Activated naive CD4-positive, alpha-beta T cell treated with anti-CD3 and anti-CD28 coated beads for 36 hours (primary cell): ENCODE data around the gene CCDC88C. TPM values are rescaled to one million over a fixed set of nuclear protein-coding genes. Genes with fewer than 3 reads are reported as not detected.
A peak's percentile ranks its signal among the peaks of the same experiment; 100 is the strongest.

ENCODE experiments used
- CTCF ChIA-PET: fragments of 350-600 bp; sonication (Branson Sonifier 250); formaldehyde crosslinking; loops from one replicate; lab custom pipeline; 2021; ENCODE audit warnings: antibody characterized with exemption; lab: Charles Lee
- DNase-seq: peaks from one replicate; pipeline ENCODE4 v3.0.0-alpha.2; 2020
- H3K27ac Mint-ChIP-seq: one replicate; pipeline ENCODE4 v1.8.0; 2021; ENCODE audit warnings: mild to moderate bottlenecking, mixed read lengths
- H3K27me3 Mint-ChIP-seq: one replicate; pipeline ENCODE4 v1.8.0; 2021; ENCODE audit warnings: low read depth, mixed read lengths
- H3K36me3 Mint-ChIP-seq: one replicate; pipeline ENCODE4 v1.8.0; 2021; ENCODE audit warnings: low read depth, mixed read lengths
- H3K4me1 Mint-ChIP-seq: one replicate; pipeline ENCODE4 v1.8.0; 2021; ENCODE audit warnings: low read depth, mixed read lengths
- H3K4me3 Mint-ChIP-seq: one replicate; pipeline ENCODE4 v1.8.0; 2021; ENCODE audit warnings: mild to moderate bottlenecking, moderate library complexity, mixed read lengths
- H3K9me3 Mint-ChIP-seq: one replicate; pipeline ENCODE4 v1.8.0; 2021; ENCODE audit warnings: mixed read lengths
- intact Hi-C: fragments of 100-400 bp; cut with micrococcal nuclease; formaldehyde crosslinking; loops from one replicate; pipeline ENCODE4 v1.15.1; 2023
- total RNA-seq, 2 experiments: library from RNA; stranded (reverse); gene quantifications; one replicate each; pipeline ENCODE4 v1.2.3, GENCODE V29; 2021

Gene CCDC88C
- total RNA-seq, 2 experiments from 2014 or later, result 76.0 to 83.3 TPM

- H3K27ac Mint-ChIP-seq, result peak overlapping the region; percentile 83
- peak; percentile 83 for DNase-seq
- peak overlapping the region; percentile 60 for H3K4me3 Mint-ChIP-seq
- CTCF ChIA-PET, result interaction anchor here (1.0 to 1.8 kb wide), 5 partner anchors 12 to 51 kb away, joined by 3 to 8 read pairs (median 4); partner anchors contain the start of gene CCDC88C
- peaks cover 95% of the 10 kb centered on the region for H3K4me1 Mint-ChIP-seq
- intact Hi-C loops, result loop anchor here (1.0 kb wide), 2 partner anchors 12 to 18 kb away; no protein-coding TSS in a partner anchor
- no peaks in the 10 kb centered on the region for H3K27me3 Mint-ChIP-seq
- no peaks in the 10 kb centered on the region for H3K9me3 Mint-ChIP-seq
- H3K36me3 Mint-ChIP-seq, result no peaks in the 10 kb centered on the region
Observed at GRCh38 chr14:91367173-91368171, 50.1 kb downstream of the CCDC88C start.

DNA sequence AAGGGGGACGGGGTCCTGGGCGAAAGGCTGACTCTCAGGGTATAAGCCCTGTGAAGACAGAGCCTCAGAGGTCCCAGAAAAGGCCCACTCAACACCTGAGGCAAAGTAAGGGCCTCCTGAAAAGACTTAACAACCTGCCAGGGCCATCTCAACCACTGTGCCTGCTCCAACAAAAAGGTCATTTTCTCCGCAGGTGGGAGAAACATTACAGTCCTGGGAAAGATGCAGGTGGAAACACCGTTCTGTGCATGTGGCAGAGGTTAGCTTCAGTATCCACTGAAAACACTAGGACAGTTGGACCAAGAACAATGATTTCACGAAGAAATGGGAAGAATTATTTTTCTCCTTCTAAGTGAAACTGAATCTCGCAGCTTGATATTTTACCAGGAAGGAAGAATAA, 50.9 kb downstream of the CCDC88C start:
- intact Hi-C loops, result loop anchor here (1.0 kb wide), 2 partner anchors 11 to 17 kb away; no protein-coding TSS in a partner anchor
- Mint-ChIP-seq H3K4me3 (peak overlapping the region; percentile 60), H3K27me3 (no peaks in the 10 kb centered on the region), H3K9me3 (no peaks in the 10 kb centered on the region), H3K4me1 (peaks cover 92% of the 10 kb centered on the region), H3K36me3 (no peaks in the 10 kb centered on the region), H3K27ac (peak overlapping the region; percentile 83)
- CTCF ChIA-PET, result interaction anchor here (1.5 to 1.8 kb wide), 4 partner anchors 12 to 51 kb away, joined by 3 to 8 read pairs (median 4); partner anchors contain the start of gene CCDC88C
- DNase-seq, result no peak

GRCh38 chr14:91365552-91365951, 52.1 kb downstream of the CCDC88C start:
- intact Hi-C loops, result no loop called here
- H3K27ac Mint-ChIP-seq, result no peak overlapping the region

DNA sequence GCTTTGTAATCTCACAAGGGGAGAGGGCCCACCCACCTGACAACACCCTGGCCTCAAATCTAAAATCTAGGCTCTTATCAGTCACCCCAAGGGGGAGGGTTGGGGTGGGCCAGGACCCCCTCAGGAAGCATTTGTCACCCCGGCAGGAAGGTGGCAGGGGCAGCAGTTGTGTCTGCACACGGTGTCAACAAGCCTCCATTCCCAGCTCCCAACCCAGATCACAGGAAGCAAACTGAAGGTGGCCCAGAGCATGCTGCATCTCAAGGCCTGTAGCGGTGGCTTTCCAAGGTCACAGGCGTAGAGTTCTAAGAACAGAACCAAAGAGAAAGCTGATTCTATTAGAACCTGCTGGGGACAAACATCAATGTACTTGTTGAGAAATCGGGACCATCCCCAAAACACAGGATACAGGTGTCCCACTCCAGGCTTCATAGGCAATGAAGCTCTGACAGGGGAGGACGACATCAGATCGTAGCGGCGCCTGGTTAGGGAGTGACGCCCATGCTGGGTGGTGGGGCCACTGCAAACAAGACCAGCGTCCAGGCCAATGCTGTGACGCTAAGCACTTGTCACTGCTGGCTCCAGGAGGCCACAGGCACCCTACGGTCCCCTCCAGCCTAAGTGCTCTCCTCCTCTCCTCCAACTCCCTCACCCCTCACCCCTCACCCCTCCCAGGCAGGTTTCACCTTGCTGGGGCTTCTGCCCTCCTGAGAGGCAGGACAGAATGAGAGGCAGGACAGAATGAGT, 52.9 kb downstream of the CCDC88C start:
- Mint-ChIP-seq H3K9me3 (no peaks in the 10 kb centered on the region), H3K27me3 (no peaks in the 10 kb centered on the region), H3K27ac (peak overlapping the region; percentile 41), H3K4me1 (peaks cover 84% of the 10 kb centered on the region), H3K4me3 (no peak overlapping the region), H3K36me3 (no peaks in the 10 kb centered on the region)
- no peak for DNase-seq
- intact Hi-C loops, result no loop called here
- CTCF ChIA-PET, result interaction anchor here (0.9 to 2.0 kb wide), 3 partner anchors 9 to 15 kb away, joined by 3 to 4 read pairs (median 4); no protein-coding TSS in a partner anchor

More at GRCh38 chr14:91365552-91365951, 52.1 kb downstream of the CCDC88C start:
- Mint-ChIP-seq H3K4me1 (peaks cover 90% of the 10 kb centered on the region), H3K4me3 (no peak overlapping the region), H3K27me3 (no peaks in the 10 kb centered on the region), H3K9me3 (no peaks in the 10 kb centered on the region), H3K36me3 (no peaks in the 10 kb centered on the region)
- DNase-seq, result no peak
- CTCF ChIA-PET, result interaction anchor here (0.9 to 2.0 kb wide), 2 partner anchors 11 to 16 kb away, joined by 3 to 4 read pairs; no protein-coding TSS in a partner anchor

- no peaks in the 10 kb centered on the region for H3K27me3 Mint-ChIP-seq
- no peak overlapping the region for H3K4me3 Mint-ChIP-seq
- intact Hi-C loops, result no loop called here
- H3K4me1 Mint-ChIP-seq, result peaks cover 82% of the 10 kb centered on the region
- CTCF ChIA-PET, result interaction anchor here (1.2 kb wide), 1 partner anchor 8 kb away, joined by 4 read pairs; no protein-coding TSS in a partner anchor
- H3K9me3 Mint-ChIP-seq, result no peaks in the 10 kb centered on the region
- H3K36me3 Mint-ChIP-seq, result peaks cover 4% of the 10 kb centered on the region
- no peak for DNase-seq
- peak overlapping the region; percentile 41 for H3K27ac Mint-ChIP-seq
Observed at GRCh38 chr14:91363776-91364523, 53.7 kb downstream of the CCDC88C start.

GRCh38 chr14:91361233-91361811, 56.3 kb downstream of the CCDC88C start:
- DNase-seq, result no peak
- H3K9me3 Mint-ChIP-seq, result no peaks in the 10 kb centered on the region
- no peak overlapping the region for H3K4me3 Mint-ChIP-seq
- peaks cover 78% of the 10 kb centered on the region for H3K4me1 Mint-ChIP-seq
- H3K27ac Mint-ChIP-seq, result no peak overlapping the region
- no peaks in the 10 kb centered on the region for H3K27me3 Mint-ChIP-seq
- H3K36me3 Mint-ChIP-seq, result peaks cover 14% of the 10 kb centered on the region
- CTCF ChIA-PET, result interaction anchor here (0.6 to 2.2 kb wide), 4 partner anchors 10 to 38 kb away, joined by 3 to 5 read pairs (median 4); no protein-coding TSS in a partner anchor
- intact Hi-C loops, result no loop called here

DNA sequence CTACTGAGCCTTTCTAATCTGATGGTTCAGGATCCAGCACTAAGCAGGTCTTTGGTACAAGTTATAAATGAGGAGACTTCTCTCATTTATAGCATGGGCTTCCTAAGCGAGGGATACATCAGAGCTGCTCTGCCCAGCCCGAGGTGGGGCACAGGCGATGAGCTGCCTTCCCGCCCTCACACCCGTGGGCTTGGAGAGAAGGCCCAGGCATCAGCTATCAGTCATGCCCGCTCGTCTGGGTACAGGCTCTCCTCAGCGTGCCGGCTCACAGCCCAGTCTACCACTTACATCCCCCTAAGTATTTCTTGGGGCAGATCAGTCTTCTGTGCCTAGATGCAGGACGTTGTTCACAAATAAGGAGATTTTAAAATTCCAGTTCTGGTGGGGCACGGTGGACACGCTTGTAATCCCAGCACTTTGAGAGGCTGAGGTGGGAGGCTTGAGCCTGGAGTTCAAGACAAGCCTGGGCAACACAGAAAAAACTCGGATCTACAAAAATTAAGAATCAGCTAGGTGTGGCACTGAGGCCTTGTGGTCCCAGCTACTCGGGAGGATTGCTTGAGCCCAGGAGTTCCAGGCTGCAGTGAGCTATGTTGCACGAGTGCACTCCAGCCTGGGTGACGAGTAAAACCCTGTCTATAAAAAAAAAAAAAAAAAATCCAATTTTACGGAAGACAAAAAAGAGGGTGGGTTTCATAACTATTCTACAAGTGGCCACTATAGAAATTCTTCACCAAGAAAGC, 57.0 kb downstream of the CCDC88C start:
- Mint-ChIP-seq H3K36me3 (peaks cover 14% of the 10 kb centered on the region), H3K27me3 (no peaks in the 10 kb centered on the region), H3K4me1 (peaks cover 78% of the 10 kb centered on the region), H3K4me3 (no peak overlapping the region), H3K9me3 (no peaks in the 10 kb centered on the region), H3K27ac (no peak overlapping the region)
- intact Hi-C loops, result no loop called here
- CTCF ChIA-PET, result interaction anchor here (0.6 to 2.2 kb wide), 4 partner anchors 10 to 37 kb away, joined by 3 to 5 read pairs (median 4); no protein-coding TSS in a partner anchor
- no peak for DNase-seq

DNA sequence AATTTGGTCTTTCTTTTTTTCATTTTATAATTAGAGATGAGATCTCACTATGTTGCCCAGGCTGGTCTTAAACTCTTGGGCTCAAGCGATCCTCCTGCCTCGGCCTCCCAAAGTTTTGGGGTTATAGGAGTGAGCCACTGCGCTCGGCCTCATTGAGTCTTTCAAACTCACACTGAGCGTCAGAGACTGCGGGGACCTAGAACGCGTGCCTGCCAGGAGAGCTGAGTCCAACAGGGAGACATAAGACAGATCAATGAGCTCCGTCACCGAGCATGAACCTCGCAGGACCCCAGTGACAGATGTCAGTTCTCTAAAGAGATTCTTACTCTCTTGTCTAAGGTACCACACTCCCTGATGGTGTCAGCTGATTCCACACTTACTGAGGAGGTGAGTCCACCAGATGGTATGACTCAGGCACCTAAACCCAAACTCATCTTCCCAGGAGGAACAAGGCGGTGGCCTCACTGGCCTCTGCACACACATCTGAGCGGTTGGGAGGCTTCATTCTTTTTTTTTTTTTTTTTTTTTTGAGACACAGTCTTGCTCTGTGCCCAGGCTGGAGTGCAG, 58.9 kb downstream of the CCDC88C start:
- no peak for DNase-seq

DNA sequence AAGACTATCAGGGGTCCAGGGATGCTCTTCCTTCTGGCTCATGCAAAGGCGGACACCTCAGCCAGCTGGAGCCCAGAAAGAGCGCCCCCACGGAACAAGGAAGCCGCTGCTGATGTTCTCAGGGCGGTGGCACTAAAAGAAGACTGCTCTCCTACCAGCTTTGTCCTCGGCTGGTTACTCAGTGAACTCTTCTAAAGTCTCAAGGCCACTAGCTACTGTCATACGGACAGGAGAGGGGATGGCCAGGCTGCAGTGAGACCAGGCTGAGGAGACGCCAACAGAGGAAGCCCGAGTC, 59.6 kb downstream of the CCDC88C start:
- CTCF ChIA-PET, result no interaction called here
- Mint-ChIP-seq H3K27me3 (no peaks in the 10 kb centered on the region), H3K27ac (no peak overlapping the region), H3K4me1 (peaks cover 82% of the 10 kb centered on the region), H3K9me3 (no peaks in the 10 kb centered on the region), H3K4me3 (no peak overlapping the region), H3K36me3 (peaks cover 14% of the 10 kb centered on the region)
- intact Hi-C loops, result no loop called here
- DNase-seq, result no peak

More for the DNA sequence above, 58.9 kb downstream of the CCDC88C start:
- CTCF ChIA-PET, result no interaction called here
- H3K27me3 Mint-ChIP-seq, result no peaks in the 10 kb centered on the region
- intact Hi-C loops, result no loop called here
- H3K27ac Mint-ChIP-seq, result peak overlapping the region; percentile 21
- H3K4me3 Mint-ChIP-seq, result no peak overlapping the region
- no peaks in the 10 kb centered on the region for H3K9me3 Mint-ChIP-seq
- H3K4me1 Mint-ChIP-seq, result peaks cover 79% of the 10 kb centered on the region
- peaks cover 14% of the 10 kb centered on the region for H3K36me3 Mint-ChIP-seq

GRCh38 chr14:91357272-91358024, 60.2 kb downstream of the CCDC88C start:
- Mint-ChIP-seq H3K4me1 (peaks cover 82% of the 10 kb centered on the region), H3K36me3 (peaks cover 14% of the 10 kb centered on the region), H3K4me3 (no peak overlapping the region), H3K27me3 (no peaks in the 10 kb centered on the region), H3K27ac (peak overlapping the region; percentile 31), H3K9me3 (no peaks in the 10 kb centered on the region)
- intact Hi-C loops, result no loop called here
- DNase-seq, result no peak
- CTCF ChIA-PET, result interaction anchor here (3.6 kb wide), 1 partner anchor 33 kb away, joined by 17 read pairs; no protein-coding TSS in a partner anchor
